ENCODE results near the gene MAML3.

DNA sequence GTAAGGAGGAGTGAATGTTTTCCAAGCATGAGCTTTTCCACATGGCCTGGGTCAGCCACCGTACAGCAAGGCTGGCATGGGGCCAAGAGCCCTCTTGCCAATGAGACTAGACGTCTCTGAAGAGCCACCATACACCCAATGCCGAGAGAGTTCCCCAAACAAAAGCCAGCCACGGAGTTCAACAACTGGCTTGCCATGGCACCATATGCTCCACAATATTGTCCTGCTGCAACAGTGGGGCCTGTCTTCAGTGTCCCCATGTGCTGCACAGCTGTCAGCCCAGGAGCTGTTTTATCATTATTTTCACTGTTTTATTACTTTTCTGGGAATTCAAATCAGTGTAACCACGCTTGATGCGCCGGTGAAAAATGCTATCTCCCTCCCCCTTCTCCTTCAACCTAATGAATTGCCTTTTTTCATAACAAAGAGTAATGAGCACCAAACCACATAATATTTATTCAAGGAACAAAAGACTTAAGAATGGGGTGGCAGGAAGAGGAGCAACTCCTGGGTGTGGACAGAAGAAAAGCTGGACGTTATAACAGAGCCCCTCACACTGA, 18.4 kb downstream of the MAML3 start:
- TF ChIP-seq, protein P1, sequence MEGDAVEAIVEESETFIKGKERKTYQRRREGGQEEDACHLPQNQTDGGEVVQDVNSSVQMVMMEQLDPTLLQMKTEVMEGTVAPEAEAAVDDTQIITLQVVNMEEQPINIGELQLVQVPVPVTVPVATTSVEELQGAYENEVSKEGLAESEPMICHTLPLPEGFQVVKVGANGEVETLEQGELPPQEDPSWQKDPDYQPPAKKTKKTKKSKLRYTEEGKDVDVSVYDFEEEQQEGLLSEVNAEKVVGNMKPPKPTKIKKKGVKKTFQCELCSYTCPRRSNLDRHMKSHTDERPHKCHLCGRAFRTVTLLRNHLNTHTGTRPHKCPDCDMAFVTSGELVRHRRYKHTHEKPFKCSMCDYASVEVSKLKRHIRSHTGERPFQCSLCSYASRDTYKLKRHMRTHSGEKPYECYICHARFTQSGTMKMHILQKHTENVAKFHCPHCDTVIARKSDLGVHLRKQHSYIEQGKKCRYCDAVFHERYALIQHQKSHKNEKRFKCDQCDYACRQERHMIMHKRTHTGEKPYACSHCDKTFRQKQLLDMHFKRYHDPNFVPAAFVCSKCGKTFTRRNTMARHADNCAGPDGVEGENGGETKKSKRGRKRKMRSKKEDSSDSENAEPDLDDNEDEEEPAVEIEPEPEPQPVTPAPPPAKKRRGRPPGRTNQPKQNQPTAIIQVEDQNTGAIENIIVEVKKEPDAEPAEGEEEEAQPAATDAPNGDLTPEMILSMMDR (IDR thresholded peaks at IDR 0.05; ENCODE audit: low read depth, low read length, poor library complexity, severe bottlenecking), result no peak
- TF ChIP-seq EZH2phosphoT487 (IDR thresholded peaks at IDR 0.05; ENCODE audit: borderline replicate concordance, low read length), result no peak

All from DOHH2 (cell line).